GM21515 (cell line): ENCODE data around the gene DDX1.

Experiments
- ATAC-seq: cut with Tn5 transposase; IDR thresholded peaks from one replicate; pipeline ENCODE4 v1.9.1; 2021; ENCODE audit not compliant: unreplicated experiment

Gene DDX1

DNA sequence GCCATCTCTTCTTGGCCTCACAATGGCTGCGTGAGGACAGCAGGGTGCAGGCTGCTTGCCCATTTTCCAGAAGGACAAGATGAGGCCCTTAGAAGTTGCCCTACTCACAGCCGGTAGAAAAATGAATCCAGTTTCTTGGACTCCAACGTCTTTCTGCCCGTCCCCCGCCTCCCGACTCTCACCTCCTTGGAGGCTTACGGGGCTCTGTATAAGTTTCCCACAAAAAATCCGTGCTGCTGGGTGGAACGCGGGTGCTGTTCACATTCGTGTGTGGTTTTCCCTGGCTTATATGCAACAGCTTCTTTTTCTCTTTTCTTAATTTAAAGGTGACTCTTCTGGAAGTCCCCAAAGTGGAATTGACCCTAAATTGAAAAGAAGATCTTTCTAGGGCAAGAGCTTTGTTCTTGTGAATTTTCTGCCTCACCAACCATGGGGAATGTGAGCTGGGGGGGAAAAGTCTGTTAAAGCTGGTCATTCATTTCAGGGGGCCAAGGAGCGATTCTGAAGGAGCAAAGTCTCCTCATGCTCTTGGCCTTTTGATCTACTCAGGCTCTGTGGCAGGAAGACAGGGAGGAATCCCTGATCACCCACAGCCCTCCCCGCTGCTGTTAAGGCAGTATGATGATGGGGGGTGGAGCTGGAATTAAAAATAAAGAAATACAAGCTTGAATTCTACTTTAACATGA, 51.3 kb downstream of the DDX1 start:
- ATAC-seq, result no peak

DNA sequence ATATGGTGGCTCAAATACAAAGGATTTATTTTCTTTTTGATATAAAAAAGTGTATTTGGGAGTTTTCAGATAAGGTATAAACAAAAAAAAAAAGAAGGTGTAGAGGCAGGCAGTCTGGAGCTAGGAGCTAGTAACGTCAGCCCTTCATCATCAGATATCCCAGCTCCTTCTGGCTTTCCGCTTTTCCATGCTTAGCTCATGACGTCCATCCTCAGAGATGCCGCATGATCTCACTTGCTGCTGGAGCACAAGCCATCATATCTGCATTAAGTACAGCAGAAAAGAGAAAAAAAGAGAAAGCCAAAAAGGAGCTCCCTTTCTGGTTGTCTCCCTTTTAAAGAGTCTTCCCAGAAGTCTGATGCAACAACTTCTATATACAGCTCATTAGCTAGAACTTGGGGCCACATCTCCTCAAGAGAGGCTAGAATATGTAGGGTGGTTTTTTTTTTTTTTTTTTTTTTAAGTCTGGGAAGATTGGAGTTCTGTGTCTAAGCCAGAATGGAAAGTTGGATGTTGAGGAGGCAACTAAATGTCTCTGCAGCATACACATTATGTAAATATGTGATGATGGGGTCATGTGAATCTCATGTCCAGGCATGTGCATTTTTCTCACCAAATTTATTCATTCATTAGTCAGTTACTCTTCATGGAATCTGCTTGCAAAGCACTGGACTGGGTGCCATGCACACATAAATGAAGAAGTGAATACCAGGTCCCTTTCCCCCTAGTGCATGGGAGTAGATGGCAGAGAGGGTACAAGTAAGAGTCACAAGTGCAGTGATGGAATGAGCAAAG, 52.3 kb downstream of the DDX1 start:
- no peak for ATAC-seq

DNA sequence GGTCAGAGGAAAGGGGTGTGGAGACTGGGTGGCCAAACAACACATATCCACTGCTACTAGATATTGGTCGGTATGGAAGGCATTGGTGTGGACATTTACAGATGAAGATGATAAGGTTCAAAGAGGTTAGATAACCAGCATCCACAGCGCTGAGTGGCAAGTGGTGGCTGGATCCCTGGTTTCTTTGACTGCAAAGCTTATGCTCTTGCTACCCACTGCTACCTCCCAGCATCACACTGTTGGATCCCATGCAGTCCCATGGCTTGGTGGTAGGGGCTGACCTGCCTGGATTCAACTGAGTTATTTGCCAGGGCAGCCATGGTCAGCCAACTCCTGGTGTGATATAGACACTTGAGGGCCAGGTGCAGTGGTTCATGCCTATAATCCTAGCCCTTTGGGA, 53.6 kb downstream of the DDX1 start:
- no peak for ATAC-seq

DNA sequence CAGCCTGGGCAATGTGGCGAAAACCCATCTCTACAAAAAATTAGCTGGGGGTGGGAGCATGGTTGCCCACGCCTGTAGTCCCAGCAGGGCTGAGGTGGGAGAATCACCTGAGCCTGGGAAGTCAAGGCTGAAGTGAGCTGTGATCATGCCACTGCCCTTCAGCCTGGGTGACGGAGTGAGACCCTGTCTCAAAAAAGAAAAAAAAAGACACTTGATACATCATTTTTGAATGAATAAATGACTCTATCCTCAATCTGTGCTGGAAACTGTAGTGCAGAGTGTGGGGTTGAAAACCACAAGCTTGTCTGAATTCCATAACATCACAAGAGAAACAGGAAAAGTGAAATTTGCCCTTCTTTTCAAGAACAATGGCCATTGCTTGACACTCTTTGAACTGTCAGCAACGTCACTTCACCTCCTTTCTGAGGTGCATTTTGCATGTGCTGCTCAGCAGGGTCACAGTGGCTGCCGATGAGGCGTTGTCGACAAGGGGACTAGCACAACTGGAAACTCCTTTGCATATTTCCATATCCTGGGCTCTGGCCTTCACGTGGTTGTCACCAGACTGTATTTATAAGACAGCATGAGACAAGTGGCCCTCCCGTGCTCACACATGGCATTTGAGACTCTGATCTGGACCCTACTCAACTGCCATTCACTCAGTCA, 54.2 kb downstream of the DDX1 start:
- ATAC-seq, result no peak

DNA sequence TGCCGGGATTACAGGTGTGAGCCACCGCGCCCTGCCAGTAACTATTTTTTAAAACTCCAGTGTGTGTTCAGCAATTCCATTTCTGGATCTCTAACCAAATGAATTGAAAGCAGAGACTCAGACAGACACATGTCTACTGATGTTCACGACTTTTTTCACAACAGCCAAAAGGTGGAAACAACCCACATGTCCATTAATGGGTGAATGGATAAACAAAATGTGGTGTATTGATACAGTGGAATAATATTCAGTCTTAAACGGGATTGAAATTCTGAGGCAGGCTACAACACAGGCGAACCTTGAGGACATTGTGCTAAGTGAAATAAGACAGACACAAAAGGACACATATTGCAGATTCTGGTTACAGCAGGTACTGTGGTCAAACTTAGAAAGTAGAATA, 55.0 kb downstream of the DDX1 start:
- no peak for ATAC-seq

DNA sequence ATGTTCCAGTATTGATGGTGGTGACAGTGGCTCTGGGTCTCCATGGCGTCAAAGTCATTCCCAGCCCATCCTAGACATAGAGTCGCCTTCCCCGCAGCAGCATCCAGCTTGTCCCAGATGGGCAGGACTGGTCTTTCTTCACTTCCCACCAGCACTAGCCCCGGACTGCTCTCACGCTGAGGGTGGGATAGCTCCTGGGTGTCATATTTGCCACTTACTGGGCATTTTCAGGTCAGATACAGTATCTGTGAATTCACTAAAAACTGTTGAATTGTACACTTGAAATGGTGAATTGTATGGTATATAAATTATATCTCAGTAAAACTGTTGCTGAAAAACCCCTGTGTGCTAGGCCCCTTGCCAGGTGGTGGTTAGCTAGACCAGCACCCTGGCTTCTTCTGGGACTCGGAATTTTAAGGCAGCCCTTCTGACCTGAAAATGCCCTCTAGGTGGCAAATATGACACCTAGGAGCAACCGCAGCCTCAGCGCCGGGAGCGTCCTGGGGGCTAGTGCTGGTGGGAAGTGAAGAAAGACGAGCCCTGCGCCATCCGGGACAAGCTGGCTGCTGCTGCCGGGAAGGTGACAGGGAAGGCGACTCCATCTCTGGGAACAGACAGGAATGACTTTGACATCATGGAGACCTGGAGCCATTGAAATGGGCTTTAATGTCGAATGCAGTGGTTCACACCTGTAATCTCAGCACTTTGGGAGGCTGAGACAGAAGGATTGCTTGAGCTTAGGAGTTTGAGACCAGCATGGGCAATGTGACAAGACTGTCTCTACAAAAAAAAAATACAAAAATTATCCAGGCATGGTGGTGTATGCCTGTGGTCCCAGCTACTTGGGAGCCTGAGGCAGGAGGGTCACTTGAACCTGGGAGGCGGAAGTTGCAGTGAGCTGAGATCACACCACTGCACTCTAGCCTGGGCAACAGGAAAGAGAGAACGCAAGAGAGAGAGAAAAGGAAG, 56.2 kb downstream of the DDX1 start:
- ATAC-seq, result no peak

DNA sequence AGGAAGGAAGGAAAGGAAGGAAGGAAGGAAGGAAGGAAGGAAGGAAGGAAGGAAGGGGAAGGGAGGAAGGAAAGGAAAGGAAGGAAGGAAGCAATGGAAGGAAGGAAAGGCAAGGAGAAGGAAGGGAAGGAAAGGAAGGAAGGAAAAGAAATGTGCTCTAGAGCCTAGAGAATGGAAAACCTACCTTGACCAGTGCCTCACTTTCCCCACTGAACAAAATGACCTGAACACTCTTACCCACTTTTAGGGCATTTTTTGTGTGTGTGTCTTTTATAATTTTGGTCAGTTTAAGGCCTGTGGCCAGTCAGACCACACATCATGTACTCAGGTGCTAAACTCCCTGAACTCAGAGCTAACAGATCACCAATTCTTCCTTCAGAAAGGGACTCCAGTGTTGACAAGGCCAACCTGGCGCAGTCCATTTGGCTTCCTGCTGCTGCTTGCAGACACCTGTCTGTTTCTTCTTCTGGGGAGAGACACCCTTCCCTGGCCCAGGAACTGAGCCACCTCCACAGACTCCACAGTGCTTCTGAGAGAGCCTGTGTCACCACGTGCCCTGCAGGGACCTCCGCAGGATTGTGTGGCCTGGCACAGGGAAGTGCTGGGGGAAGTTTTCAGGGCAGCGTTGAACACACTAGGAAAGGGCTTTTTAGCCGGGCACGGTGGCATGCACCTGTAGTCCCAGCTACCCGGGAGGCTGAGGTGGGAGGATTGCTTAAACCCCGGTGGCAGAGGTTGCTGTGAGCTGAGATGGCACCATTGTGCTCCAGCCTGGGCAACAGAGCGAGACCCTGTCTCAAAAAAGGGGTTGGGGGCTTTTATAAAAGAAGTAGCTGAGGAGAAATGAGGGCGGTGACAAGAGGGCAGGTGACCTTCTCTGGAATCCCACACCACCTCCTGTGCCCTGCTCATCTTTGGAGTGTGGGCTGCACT, 57.2 kb downstream of the DDX1 start:
- ATAC-seq, result no peak

DNA sequence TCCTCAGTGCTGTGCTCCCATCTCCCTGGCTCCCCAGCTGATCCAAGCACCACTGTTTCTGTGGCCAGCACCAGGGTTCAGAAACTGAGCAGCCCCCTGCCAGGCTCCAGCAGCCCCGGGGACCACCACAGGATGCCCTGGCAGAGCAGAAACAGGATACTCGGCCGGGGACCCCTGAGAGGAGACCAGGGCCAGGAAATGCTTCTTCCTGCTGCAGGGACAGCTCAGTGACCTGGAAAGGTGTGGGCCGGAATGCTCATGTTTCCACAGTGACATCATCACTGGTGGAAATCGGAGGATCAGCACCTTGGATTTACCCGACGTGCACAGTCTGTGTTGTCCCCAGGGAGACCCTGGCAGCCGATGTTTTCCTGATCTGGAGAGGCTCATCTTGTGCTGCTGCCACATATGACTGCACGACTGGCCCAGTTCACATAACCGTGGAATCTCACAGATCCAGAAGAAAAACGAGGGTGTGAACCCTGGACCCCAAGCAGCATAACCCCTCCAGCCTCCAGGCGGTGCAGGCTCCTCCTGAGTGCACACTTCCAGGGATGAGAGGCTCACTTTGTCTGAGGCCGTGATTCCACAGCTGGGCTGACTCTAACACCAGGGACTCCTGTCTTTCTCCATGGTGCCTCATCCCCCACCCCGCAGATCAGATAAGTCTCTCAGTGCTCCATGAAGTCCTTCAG, 58.0 kb downstream of the DDX1 start:
- ATAC-seq, result no peak

DNA sequence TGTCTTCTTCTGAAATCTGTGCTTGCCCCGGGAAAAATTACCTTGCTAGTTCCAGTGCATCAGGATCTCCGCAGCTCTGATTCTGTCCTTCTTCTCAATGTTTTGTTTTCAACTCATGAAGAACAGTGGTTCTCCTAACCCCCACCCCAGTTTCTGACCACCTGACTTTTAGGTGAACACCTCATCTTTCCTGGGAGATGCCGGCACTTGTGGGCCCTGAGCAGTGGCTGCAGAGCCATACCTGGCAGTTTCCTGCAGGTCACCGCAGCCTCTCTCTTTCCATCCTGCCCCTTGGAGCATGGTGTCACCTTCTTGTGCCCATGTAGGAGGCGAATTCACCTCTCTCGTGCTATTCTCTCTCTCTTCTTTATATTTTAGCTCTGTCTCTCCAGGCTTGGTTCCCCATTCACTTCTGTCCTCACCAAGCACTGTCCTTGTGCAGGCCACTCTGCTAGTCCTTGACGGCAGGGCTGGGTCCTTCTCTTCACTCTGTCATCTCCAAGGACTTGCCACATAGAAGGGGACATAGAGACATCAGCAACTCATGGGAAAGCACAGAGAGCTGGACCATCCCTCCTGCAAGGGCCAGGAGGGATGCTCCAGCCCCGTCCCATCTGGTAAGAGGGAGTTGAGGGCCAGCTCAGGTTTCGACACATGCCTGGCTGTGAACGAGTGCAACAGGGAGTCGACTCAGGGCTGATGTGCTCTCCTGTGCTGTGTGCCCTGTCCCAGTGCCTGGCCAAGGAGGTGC, 59.1 kb downstream of the DDX1 start:
- ATAC-seq, result no peak

DNA sequence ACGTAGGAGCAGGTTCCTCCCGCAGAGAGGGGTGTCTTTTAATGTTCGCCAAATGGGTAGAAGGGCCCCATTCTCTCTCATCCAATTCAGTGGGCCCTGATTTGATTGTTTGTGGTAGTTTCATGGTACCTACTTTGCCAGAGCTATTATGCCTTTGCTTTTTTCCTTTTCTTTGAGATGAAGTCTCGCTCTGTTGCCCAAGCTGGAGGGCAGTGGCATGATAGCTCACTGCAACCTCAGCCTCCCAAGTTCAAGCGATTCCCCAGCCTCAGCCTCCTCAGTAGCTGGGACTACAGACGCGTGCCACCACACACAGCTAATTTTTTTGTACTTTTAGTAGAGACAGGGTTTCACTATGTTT, 59.7 kb downstream of the DDX1 start:
- no peak for ATAC-seq

DNA sequence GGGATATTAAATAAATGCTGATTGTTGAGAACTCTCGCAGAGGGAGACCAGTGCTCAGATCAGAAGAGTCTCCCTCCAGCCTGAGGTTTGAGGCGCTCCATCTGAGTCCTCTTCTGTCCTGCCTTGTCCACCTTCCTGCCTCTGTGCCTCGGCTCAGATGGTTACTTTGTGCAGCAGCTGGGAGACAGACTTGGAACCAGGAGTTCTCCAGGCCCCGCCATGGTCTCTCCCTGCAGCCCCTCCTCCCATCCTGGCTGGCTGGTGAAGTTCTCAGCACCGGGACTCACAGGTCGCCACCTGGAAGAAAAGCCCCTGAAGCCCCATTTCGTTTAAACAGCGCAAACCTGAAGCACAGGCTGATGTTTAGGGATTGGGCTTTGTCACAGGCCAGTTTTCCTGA, 60.6 kb downstream of the DDX1 start:
- ATAC-seq, result no peak

DNA sequence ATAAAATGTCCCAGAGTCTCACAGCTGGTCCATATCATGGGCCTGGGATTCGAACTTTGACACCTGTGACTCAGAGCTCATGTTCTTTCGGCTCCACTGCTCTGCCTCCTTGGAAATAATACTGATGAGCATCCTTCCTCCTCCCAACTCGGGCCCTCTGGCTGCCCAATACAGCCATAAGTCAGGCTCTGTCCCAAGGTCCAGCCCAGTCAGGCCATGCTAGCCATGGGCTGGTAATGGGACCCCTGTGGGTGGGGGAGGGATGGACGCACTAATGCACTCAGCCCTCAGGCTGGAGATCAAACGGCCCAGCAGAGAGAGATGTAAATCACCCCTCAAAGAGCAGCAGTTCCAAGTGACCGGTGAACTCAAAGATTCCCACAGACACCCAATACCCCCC, 61.1 kb downstream of the DDX1 start:
- no peak for ATAC-seq

DNA sequence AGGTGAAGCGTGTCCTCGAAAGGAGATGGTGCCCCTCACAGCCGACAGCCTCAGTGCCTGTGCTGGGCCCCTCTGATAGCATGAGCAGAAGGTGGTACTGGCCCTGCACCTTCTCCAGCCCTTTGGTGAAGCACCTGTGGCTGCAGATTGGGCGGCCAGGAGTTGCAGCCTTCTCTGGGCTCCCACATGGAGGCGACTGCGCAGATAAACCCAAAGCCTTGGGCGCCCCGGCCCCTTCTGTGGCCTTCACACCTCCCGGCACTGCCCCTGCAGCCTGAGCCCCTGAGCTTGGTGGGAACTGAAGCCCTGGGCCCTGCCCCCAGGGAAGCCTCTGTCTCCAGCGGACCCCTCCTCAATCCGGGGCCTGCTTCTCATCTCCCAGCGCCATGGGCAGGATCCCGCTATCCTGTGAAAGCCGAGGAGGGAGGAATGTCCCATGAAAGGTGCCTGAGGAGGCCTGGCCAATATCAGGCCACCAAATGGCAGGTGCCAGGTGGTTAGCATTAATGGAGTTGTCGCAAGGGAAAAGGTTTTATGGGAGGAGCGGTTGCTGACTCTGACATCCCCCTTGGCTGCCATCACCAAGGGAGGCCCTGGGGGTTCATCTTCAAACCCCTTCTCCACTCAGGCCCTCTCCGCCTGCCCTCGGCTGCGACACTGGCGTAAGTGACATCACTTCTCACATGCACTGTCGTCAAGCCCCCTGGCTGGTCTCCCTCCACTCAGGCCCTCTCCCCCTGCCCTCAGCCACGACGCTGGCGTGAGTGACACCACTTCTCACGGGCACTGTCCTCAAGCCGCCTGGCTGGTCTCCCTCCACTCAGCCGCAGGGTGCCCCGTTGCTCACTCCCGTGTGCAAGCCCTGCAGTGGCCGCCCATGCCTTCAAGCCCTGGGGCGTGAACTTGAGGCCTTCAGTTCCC, 62.4 kb downstream of the DDX1 start:
- no peak for ATAC-seq

DNA sequence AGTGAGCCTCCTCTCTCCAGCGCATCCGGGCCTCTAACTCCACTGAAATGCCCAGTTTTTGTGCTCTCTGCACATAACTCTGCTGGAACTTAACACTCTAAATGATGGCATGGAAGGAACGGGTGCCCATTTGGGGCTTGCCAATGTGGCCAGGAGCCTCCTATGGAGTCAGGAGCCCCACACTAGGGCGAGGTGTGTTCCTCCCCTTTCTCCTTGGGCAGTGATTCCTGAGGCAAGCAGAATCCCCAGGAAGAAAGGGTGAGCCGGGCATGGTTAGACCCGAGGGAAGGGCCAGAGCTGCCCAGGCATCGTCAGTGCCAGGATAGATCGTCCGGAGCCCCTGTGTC, 63.0 kb downstream of the DDX1 start:
- ATAC-seq, result no peak

DNA sequence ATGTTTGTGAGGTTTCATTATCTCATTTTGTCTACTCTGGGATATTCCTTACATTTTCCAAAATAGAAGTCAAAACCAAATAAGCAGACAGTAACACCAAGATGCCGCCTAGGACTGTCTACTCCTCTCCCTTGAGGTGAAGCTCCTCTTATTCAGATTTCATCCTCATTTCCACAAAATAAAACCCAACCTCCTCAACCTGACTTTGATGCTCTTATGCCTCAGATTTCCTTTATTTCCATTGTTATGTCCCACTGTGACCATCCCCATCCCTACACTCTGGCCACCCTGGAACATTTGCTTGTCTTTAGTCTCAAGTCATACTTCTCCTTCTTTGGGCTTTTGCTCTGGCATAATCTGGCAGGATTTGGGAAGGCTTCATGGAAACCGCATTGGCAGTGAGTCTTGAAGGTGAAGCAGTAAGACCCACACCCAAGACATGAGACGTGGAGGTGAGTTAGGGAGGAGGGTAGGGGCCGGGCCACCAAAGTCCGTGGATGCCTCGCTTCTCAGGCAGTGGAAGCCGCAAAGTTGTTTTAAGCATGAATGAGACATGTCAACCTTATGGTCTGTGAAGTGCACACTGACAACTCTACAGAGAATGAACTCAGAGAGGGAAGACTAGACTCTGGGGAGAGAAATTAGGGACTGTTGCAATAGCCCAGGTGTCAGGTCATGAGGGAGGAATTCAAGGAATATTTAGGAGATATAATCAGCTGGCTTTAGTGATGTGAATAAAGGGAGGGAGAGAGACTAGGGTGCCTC, 63.6 kb downstream of the DDX1 start:
- no peak for ATAC-seq

DNA sequence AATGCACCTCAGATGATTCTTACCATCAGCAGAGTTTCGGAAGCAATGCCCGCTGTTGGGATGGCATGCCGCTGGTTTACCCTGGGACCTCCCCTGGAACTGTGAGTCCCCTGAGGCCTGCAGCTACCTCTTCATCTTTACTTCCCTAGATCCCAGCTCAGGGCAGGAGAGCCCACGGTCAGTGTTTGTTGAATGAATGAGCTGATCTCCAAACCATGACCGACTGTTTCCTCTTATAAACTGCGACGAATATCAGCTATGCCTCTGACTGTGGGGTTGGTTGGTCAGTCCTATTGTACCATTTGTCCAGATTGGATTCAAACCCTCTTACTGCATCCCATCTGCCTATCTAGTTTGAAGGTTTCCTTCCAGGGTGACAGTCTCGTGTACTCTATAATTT, 64.4 kb downstream of the DDX1 start:
- no peak for ATAC-seq

DNA sequence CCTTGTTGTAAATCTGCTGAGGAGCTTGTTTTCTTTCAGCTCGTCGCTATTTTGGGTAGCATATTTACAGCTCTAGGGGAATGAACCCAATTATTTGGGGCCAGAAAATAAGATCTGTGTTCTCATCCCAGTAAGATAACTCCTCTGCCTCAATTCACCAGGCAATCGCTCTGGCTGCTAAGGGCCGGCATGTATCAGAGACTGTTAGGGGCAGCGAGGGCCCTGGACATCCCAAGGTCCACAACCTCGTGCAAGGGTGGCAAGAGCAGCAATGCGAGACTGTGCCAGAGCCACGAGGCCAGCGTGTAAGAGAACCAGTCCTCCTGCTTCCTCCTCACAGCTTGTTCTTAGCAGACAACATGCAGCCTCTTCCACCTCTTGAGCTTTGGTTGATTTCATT, 66.1 kb downstream of the DDX1 start:
- ATAC-seq, result no peak
